Effector memory CD8-positive, alpha-beta T cell (primary cell): ENCODE results near the gene HTR4.

Experiments
- ATAC-seq: fragments of 150-1000 bp; cut with Tn5 transposase; replicated peaks from 2 replicates; pipeline ENCODE4 v1.10.0; 2021; ENCODE audit warnings: mild to moderate bottlenecking, moderate library complexity
- DNase-seq, 3 experiments: peaks; one replicate each; pipeline ENCODE4 v3.0.0; 2021
- H3K27ac Mint-ChIP-seq, 2 donors: one replicate each; pipeline ENCODE4 v1.8.0; 2022; ENCODE audit warnings: mild to moderate bottlenecking in 2 of 2, mixed read lengths in 2 of 2, moderate library complexity in 2 of 2
- H3K27me3 Mint-ChIP-seq, 2 donors: one replicate each; pipeline ENCODE4 v1.8.0; 2022; ENCODE audit warnings: mixed read lengths in 2 of 2
- H3K36me3 Mint-ChIP-seq: one replicate; pipeline ENCODE4 v1.8.0; 2022; ENCODE audit warnings: mild to moderate bottlenecking, moderate library complexity, mixed read lengths; ENCODE audit not compliant: insufficient read depth
- H3K4me1 Mint-ChIP-seq, 2 donors: one replicate each; pipeline ENCODE4 v1.8.0; 2022; ENCODE audit warnings: low read depth in 2 of 2, mixed read lengths in 2 of 2
- H3K4me3 Mint-ChIP-seq, 2 donors: one replicate each; pipeline ENCODE4 v1.8.0; 2022; ENCODE audit warnings: mild to moderate bottlenecking in 2 of 2, mixed read lengths in 2 of 2, moderate library complexity in 2 of 2
- H3K9me3 Mint-ChIP-seq, 2 donors: one replicate each; pipeline ENCODE4 v1.8.0; 2022; ENCODE audit warnings: mixed read lengths in 2 of 2

Gene HTR4

DNA sequence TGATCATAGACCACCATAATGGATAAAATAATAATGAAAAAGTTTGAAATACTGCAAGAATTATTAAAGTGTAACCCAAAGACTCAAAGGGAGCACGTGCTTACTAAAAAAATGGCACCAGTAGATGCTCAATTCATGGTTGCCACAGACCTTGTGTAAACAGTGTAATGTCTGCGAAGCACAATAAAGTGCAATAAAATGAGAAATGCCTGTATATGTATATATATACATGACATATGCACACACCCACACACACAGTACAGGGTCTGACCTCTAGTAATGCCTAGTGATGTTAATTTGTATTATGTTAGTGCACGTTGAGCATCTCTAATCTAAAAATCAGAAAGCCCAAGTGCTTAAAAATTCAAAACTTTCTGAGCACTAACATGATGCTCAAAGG lies 218.3 kb downstream of the HTR4 start:
- Mint-ChIP-seq H3K9me3 (no peaks in the 10 kb centered on the region), H3K4me3 (no peak overlapping the region)
- ATAC-seq, result no peak

DNA sequence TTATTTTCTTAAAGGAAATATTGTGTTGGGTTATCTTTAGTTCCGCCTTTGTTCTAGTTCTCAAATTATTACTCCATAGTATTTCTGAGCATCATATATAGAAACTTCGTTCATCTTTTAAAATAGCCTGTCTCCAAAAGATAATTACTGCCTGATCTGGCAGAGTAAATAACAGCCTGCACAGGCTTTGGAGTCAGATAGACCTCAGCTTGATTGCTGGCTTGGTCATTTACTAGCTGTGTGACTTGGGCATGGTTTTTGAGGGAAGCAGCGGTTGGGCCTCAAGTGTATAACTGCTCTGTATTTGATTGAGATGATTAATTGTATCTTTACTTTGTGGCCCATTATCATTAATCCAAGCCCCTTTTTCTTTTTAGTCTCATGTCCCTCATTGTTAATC lies 220.5 kb downstream of the HTR4 start:
- no peak overlapping the region for H3K27ac Mint-ChIP-seq
- no peak for ATAC-seq
- H3K27me3 Mint-ChIP-seq, result no peaks in the 10 kb centered on the region
- no peaks in the 10 kb centered on the region for H3K9me3 Mint-ChIP-seq
- DNase-seq, result no peak
- H3K36me3 Mint-ChIP-seq, result peaks cover 55% of the 10 kb centered on the region
- H3K4me3 Mint-ChIP-seq, result no peak overlapping the region
- peaks cover 0 to 15% of the 10 kb centered on the region in 2 donors for H3K4me1 Mint-ChIP-seq

More for the DNA sequence above, 218.3 kb downstream of the HTR4 start:
- DNase-seq, result no peak
- Mint-ChIP-seq H3K27ac (no peak overlapping the region), H3K27me3 (no peaks in the 10 kb centered on the region), H3K36me3 (peaks cover 66% of the 10 kb centered on the region), H3K4me1 (peaks cover 0 to 8% of the 10 kb centered on the region in 2 donors)
